HEK293T (cell line): ENCODE measurements around the gene IL2RA.

Experiments used
- ARNT ChIP-seq: fragments of 450-650 bp; IDR thresholded peaks from 2 replicates; pipeline ENCODE4 v1.6.1; 2017; ENCODE audit warnings: mild to moderate bottlenecking
- BHLHE40 ChIP-seq: fragments of 450-650 bp; IDR thresholded peaks from 2 replicates; pipeline ENCODE4 v1.6.1; 2016; ENCODE audit warnings: mild to moderate bottlenecking, moderate library complexity, borderline replicate concordance
- ELF4 ChIP-seq: fragments of 450-650 bp; IDR thresholded peaks from 2 replicates; pipeline ENCODE4 v1.6.1; 2017; ENCODE audit warnings: antibody characterized with exemption
- FOXA1 ChIP-seq: fragments of 450-650 bp; IDR thresholded peaks from 2 replicates; pipeline ENCODE4 v1.6.1; 2016; ENCODE audit warnings: mild to moderate bottlenecking
- FOXK2 ChIP-seq: fragments of 450-650 bp; IDR thresholded peaks from 2 replicates; pipeline ENCODE4 v1.6.1; 2016; ENCODE audit warnings: mild to moderate bottlenecking
- FOXM1 ChIP-seq: fragments of 450-650 bp; IDR thresholded peaks from 2 replicates; pipeline ENCODE4 v1.6.1; 2017; ENCODE audit warnings: mild to moderate bottlenecking, borderline replicate concordance
- HDGF ChIP-seq: fragments of 450-650 bp; IDR thresholded peaks from 2 replicates; pipeline ENCODE4 v1.6.1; 2017; ENCODE audit warnings: antibody characterized with exemption, borderline replicate concordance
- L3MBTL2 ChIP-seq: fragments of 450-650 bp; conservative IDR thresholded peaks from 2 replicates; pipeline ENCODE4 v1.6.1; 2016; ENCODE audit warnings: mild to moderate bottlenecking
- LEF1 ChIP-seq: fragments of 450-650 bp; IDR thresholded peaks from 2 replicates; pipeline ENCODE4 v1.6.1; 2017; ENCODE audit warnings: mild to moderate bottlenecking, borderline replicate concordance
- NFRKB ChIP-seq: fragments of 450-650 bp; IDR thresholded peaks from 2 replicates; pipeline ENCODE4 v1.6.1; 2016; ENCODE audit warnings: mild to moderate bottlenecking, moderate library complexity
- SP1 ChIP-seq: fragments of 450-650 bp; IDR thresholded peaks from 2 replicates; pipeline ENCODE4 v1.6.1; 2017
- SUZ12 ChIP-seq: fragments of 450-650 bp; IDR thresholded peaks from 2 replicates; pipeline ENCODE4 v1.6.1; 2016; ENCODE audit warnings: mild to moderate bottlenecking
- TF ChIP-seq, protein P1 (sequence below): fragments of 450-650 bp; IDR thresholded peaks from 2 replicates; pipeline ENCODE4 v1.6.1; 2016

GRCh38 chr10:6030940-6031339, 31.2 kb downstream of the IL2RA start:
- TF ChIP-seq BHLHE40 (no peak), FOXM1 (no peak), NFRKB (no peak), SP1 (no peak), ELF4 (no peak), SUZ12 (no peak), FOXA1 (no peak), FOXK2 (no peak), L3MBTL2 (no peak), LEF1 (no peak), HDGF (no peak), ARNT (no peak)
- TF ChIP-seq, protein P1, sequence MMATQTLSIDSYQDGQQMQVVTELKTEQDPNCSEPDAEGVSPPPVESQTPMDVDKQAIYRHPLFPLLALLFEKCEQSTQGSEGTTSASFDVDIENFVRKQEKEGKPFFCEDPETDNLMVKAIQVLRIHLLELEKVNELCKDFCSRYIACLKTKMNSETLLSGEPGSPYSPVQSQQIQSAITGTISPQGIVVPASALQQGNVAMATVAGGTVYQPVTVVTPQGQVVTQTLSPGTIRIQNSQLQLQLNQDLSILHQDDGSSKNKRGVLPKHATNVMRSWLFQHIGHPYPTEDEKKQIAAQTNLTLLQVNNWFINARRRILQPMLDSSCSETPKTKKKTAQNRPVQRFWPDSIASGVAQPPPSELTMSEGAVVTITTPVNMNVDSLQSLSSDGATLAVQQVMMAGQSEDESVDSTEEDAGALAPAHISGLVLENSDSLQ = no peak
